ENCODE measurements around the gene MAP3K19.
"Not testable (repeated sequence)": the region's sequence is repeated elsewhere in the genome, so short reads cannot be mapped to it uniquely, and the experiment has no call there.

MAP3K19 gene

GRCh38 chr2:135050132-135050531, 2.9 kb upstream of the MAP3K19 start:
- no peak for DNase-seq

GRCh38 chr2:135048122-135048521, 875 bp upstream of the MAP3K19 start:
- DNase-seq: no peak

- no peak for DNase-seq
Measured at GRCh38 chr2:135043345-135043744, 3.9 kb downstream of the MAP3K19 start.

GRCh38 chr2:135037831-135038230, 9.4 kb downstream of the MAP3K19 start:
- no peak for DNase-seq

GRCh38 chr2:135033216-135033615, 14.0 kb downstream of the MAP3K19 start:
- not testable (repeated sequence) for DNase-seq

- DNase-seq: no peak
Measured at GRCh38 chr2:135030826-135031225, 16.4 kb downstream of the MAP3K19 start.

- no peak for DNase-seq
Measured at GRCh38 chr2:135029481-135030134, 17.6 kb downstream of the MAP3K19 start.

- no peak for DNase-seq
Measured at GRCh38 chr2:135023886-135024485, 23.3 kb downstream of the MAP3K19 start.

- no peak for DNase-seq
Measured at GRCh38 chr2:135022952-135023880, 24.0 kb downstream of the MAP3K19 start.

GRCh38 chr2:135021618-135022017, 25.6 kb downstream of the MAP3K19 start:
- no peak for DNase-seq

- DNase-seq: no peak
Measured at GRCh38 chr2:135011633-135012032, 35.6 kb downstream of the MAP3K19 start.

GRCh38 chr2:135010200-135010942, 36.9 kb downstream of the MAP3K19 start:
- no peak for DNase-seq

- no peak for DNase-seq
Measured at GRCh38 chr2:135009339-135009738, 37.9 kb downstream of the MAP3K19 start.

GRCh38 chr2:135005753-135006152, 41.5 kb downstream of the MAP3K19 start:
- no peak for DNase-seq

GRCh38 chr2:135004005-135004746, 43.1 kb downstream of the MAP3K19 start:
- DNase-seq: peak; percentile 77

GRCh38 chr2:135002836-135003235, 44.4 kb downstream of the MAP3K19 start:
- no peak for DNase-seq

- DNase-seq: no peak
Measured at GRCh38 chr2:134999521-134999920, 47.7 kb downstream of the MAP3K19 start.

GRCh38 chr2:134988994-134989605, 58.1 kb downstream of the MAP3K19 start:
- no peak for DNase-seq

GRCh38 chr2:134985061-134985460, 62.2 kb downstream of the MAP3K19 start:
- no peak for DNase-seq

- DNase-seq: no peak
Measured at GRCh38 chr2:134982603-134983002, 64.6 kb downstream of the MAP3K19 start.

GRCh38 chr2:134980639-134981038, 66.6 kb downstream of the MAP3K19 start:
- no peak for DNase-seq

GRCh38 chr2:134979221-134979620, 68.0 kb downstream of the MAP3K19 start:
- DNase-seq: no peak
